Caco-2 (cell line): ENCODE results near the gene MSRB3. TPM values are rescaled to one million over a fixed set of nuclear protein-coding genes. Genes with fewer than 3 reads are reported as not detected.

Experiments
- BruUV-seq: library from RNA; stranded (reverse); fragments of 400-500 nt; replicated peaks from 2 replicates; lab custom pipeline; 2021; lab: Mats Ljungman, UMichigan
- CTCF ChIA-PET: fragments of 300-600 bp; sonication (Branson Sonifier 250); formaldehyde crosslinking; loops from one replicate; lab custom pipeline; 2022; ENCODE audit warnings: antibody characterized with exemption; lab: Charles Lee
- POLR2A ChIA-PET: fragments of 300-600 bp; sonication (Branson Sonifier 250); formaldehyde crosslinking; loops from one replicate; lab custom pipeline; 2022; ENCODE audit warnings: antibody characterized with exemption; lab: Charles Lee
- DNase-seq, 2 experiments: peaks; one replicate each; pipeline versions ENCODE4 v3.0.0 to v3.0.0-alpha.2; 2020 to 2022
- H3K27me3 ChIP-seq: replicated peaks from 2 replicates; pipeline ENCODE4 v1.6.0; 2011; ENCODE audit warnings: low read length; ENCODE audit not compliant: control insufficient read depth, insufficient read depth
- H3K36me3 ChIP-seq: 2 replicates; pipeline ENCODE4 v1.5.1; 2011; ENCODE audit warnings: low read length; ENCODE audit not compliant: control insufficient read depth, insufficient read depth
- H3K4me1 ChIP-seq: fragments of 250-450 bp; sonication (Bioruptor Pico); 2 replicates; pipeline ENCODE4 v1.5.1; 2020; ENCODE audit warnings: mild to moderate bottlenecking
- H3K4me3 ChIP-seq: 2 replicates; pipeline ENCODE4 v1.5.1; 2011; ENCODE audit warnings: low read depth, mild to moderate bottlenecking, control low read depth, low read length
- H3K9me3 ChIP-seq: fragments of 250-450 bp; sonication (Bioruptor Pico); 2 replicates; pipeline ENCODE4 v1.5.1; 2020; ENCODE audit warnings: mild to moderate bottlenecking, moderate library complexity
- H3K27ac Mint-ChIP-seq: one replicate; pipeline ENCODE4 v1.8.0; 2022; ENCODE audit warnings: mixed read lengths; ENCODE audit not compliant: unreplicated experiment
- H3K27me3 Mint-ChIP-seq: one replicate; pipeline ENCODE4 v1.8.0; 2022; ENCODE audit warnings: mixed read lengths; ENCODE audit not compliant: insufficient read depth, unreplicated experiment
- H3K36me3 Mint-ChIP-seq: one replicate; pipeline ENCODE4 v1.8.0; 2022; ENCODE audit warnings: mild to moderate bottlenecking, mixed read lengths; ENCODE audit not compliant: insufficient read depth, unreplicated experiment
- H3K4me1 Mint-ChIP-seq: one replicate; pipeline ENCODE4 v1.8.0; 2022; ENCODE audit warnings: low read depth, mixed read lengths; ENCODE audit not compliant: unreplicated experiment
- H3K4me3 Mint-ChIP-seq: one replicate; pipeline ENCODE4 v1.8.0; 2022; ENCODE audit warnings: mild to moderate bottlenecking, moderate library complexity, mixed read lengths; ENCODE audit not compliant: unreplicated experiment
- H3K9me3 Mint-ChIP-seq: one replicate; pipeline ENCODE4 v1.8.0; 2022; ENCODE audit warnings: mixed read lengths; ENCODE audit not compliant: unreplicated experiment
- intact Hi-C: fragments of 100-400 bp; cut with micrococcal nuclease; formaldehyde crosslinking; loops from one replicate; pipeline ENCODE4 v1.10.0; 2022; ENCODE audit not compliant: unreplicated experiment
- total RNA-seq: library from RNA; stranded (reverse); gene quantifications from 2 replicates; pipeline ENCODE4 v1.2.3, GENCODE V29; 2022
- TF ChIP-seq, protein P1 (sequence below), 2 experiments: fragments of 200-600 bp in 1 of 2; IDR thresholded peaks; 1 replicate in 1 of 2; 2 replicates in 1 of 2; pipeline versions ENCODE4 v1.5.1 to v1.8.0; 2011 to 2022; ENCODE audit warnings: antibody characterized with exemption in 1 of 2, control low read depth in 1 of 2, inconsistent platforms in 1 of 2, low read depth in 1 of 2, low read length in 1 of 2, mild to moderate bottlenecking in 1 of 2, moderate library complexity in 1 of 2; ENCODE audit not compliant: insufficient read depth in 1 of 2, severe bottlenecking in 1 of 2, unreplicated experiment in 1 of 2

The MSRB3 gene
- total RNA-seq, 1 experiment from 2014 or later: 7.7 TPM

DNA sequence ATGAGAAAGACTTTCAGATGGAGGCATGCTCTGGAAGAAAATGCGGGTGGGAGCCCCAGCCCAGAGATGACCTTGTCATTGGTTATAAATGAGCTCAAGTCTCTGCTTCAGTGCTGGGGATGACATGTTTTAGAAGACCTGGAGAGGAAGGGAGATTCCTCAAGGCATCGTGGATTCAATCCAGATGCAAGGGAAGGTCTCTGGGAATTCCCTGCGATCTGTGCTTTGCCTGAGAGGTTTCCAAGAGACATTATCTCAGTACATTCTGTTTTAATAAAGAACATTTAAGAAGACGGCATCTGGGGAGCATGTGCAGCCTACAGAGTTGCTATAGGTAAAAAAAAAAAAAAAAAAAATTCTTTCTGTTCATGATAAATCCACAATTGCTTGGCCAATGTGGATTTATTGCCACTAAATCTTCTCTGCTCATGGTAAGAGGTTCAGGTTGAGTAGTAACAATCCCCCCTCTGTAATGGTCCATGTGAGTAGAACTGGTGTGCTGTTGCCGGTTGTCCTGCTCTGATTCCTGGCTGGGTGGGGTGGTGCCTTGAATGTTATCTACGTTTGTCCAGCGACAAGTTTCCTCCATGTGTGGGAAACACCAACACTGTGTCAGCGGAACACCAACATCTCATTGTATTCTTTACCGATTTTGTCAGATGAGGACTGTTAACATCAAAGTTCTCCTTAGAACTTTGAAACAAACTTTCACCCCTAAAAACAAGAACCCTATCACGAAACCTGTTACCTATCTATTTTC is 230.0 kb downstream of the MSRB3 start:
- H3K36me3 Mint-ChIP-seq: no peaks in the 10 kb centered on the region
- BruUV-seq: no TSS peak
- ChIA-PET POLR2A (no interaction called here), CTCF (no interaction called here)
- TF ChIP-seq, protein P1, sequence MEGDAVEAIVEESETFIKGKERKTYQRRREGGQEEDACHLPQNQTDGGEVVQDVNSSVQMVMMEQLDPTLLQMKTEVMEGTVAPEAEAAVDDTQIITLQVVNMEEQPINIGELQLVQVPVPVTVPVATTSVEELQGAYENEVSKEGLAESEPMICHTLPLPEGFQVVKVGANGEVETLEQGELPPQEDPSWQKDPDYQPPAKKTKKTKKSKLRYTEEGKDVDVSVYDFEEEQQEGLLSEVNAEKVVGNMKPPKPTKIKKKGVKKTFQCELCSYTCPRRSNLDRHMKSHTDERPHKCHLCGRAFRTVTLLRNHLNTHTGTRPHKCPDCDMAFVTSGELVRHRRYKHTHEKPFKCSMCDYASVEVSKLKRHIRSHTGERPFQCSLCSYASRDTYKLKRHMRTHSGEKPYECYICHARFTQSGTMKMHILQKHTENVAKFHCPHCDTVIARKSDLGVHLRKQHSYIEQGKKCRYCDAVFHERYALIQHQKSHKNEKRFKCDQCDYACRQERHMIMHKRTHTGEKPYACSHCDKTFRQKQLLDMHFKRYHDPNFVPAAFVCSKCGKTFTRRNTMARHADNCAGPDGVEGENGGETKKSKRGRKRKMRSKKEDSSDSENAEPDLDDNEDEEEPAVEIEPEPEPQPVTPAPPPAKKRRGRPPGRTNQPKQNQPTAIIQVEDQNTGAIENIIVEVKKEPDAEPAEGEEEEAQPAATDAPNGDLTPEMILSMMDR (IDR thresholded peaks at IDR 0.05; ENCODE audit: insufficient read depth in 1 of 2, low read depth in 1 of 2, low read length in 1 of 2, severe bottlenecking in 1 of 2, unreplicated experiment in 1 of 2): no peak
- DNase-seq: no peak
- no peaks in the 10 kb centered on the region for H3K27me3 Mint-ChIP-seq
- Histone ChIP-seq H3K4me3 (no peak overlapping the region), H3K4me1 (peaks cover 5% of the 10 kb centered on the region; the same call in 1 of the 2 replicates), H3K36me3 (no peaks in the 10 kb centered on the region), H3K9me3 (no peaks in the 10 kb centered on the region), H3K27me3 (no peaks in the 10 kb centered on the region)
- intact Hi-C loops: no loop called here
- peaks cover 8% of the 10 kb centered on the region for H3K9me3 Mint-ChIP-seq
- H3K4me3 Mint-ChIP-seq: no peak overlapping the region
- no peaks in the 10 kb centered on the region for H3K4me1 Mint-ChIP-seq
- H3K27ac Mint-ChIP-seq: no peak overlapping the region

DNA sequence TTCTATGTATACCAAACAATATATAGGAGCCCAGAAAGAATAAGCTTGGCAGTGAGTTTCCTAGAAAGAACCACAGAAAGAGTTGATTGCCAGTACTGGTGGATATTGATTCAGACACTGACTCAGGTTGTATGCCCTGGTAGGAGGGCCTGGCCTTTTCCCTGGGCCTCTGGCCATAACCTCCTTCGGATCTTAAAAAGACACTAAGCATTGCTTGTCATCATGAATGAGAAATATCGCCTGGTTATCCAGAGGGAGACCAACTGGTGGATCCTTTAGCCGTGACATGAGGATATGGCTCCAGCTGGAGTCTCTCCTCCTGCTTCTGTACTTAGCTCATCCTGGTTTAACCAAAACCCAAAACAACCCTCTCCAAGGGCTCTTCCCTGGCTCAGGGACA is 231.5 kb downstream of the MSRB3 start:
- no peaks in the 10 kb centered on the region for H3K27me3 ChIP-seq
- Mint-ChIP-seq H3K27ac (no peak overlapping the region), H3K9me3 (peaks cover 8% of the 10 kb centered on the region), H3K36me3 (no peaks in the 10 kb centered on the region), H3K4me3 (no peak overlapping the region), H3K4me1 (no peaks in the 10 kb centered on the region), H3K27me3 (no peaks in the 10 kb centered on the region)
- H3K36me3 ChIP-seq: no peaks in the 10 kb centered on the region
- no peaks in the 10 kb centered on the region for H3K9me3 ChIP-seq
- TF ChIP-seq, protein P1 (IDR thresholded peaks at IDR 0.05; ENCODE audit: insufficient read depth in 1 of 2, low read depth in 1 of 2, low read length in 1 of 2, severe bottlenecking in 1 of 2, unreplicated experiment in 1 of 2): no peak
- no peak overlapping the region for H3K4me3 ChIP-seq
- intact Hi-C loops: no loop called here
- ChIA-PET POLR2A (no interaction called here), CTCF (no interaction called here)
- peaks cover 5% of the 10 kb centered on the region; the same call in 1 of the 2 replicates for H3K4me1 ChIP-seq
- DNase-seq: no peak
- no TSS peak for BruUV-seq

DNA sequence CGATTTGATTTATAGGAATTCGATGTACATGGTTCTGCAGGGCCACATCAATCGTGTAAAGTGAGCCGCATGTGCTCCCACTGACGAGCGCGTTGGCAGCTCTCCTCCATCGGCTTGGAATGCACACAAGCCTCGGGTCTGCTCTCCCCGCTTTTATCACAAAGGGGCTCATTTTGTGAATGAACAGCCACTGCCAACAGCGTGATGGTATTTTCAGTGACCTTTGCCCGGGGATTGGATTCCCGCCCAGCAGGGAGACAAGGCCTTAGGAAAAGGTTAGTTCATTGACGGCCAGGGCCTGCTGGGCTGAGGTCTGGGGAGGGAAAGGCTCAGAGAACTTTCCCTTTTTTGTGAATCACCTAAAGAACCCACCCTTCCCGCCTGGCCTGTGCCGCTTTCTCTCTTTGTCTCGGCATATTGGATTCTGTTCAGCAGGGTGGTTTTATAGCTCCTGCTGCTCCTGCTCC is 232.1 kb downstream of the MSRB3 start:
- Mint-ChIP-seq H3K27ac (no peak overlapping the region), H3K4me3 (no peak overlapping the region), H3K9me3 (peaks cover 8% of the 10 kb centered on the region), H3K36me3 (no peaks in the 10 kb centered on the region), H3K27me3 (no peaks in the 10 kb centered on the region), H3K4me1 (no peaks in the 10 kb centered on the region)
- ChIA-PET CTCF (interaction anchor here (0.7 kb wide), 1 partner anchor 183 kb away, joined by 3 read pairs; no protein-coding TSS in a partner anchor), POLR2A (no interaction called here)
- TF ChIP-seq, protein P1 (IDR thresholded peaks at IDR 0.05; ENCODE audit: insufficient read depth in 1 of 2, low read depth in 1 of 2, low read length in 1 of 2, severe bottlenecking in 1 of 2, unreplicated experiment in 1 of 2): no peak
- BruUV-seq: no TSS peak
- H3K36me3 ChIP-seq: no peaks in the 10 kb centered on the region
- no peak overlapping the region for H3K4me3 ChIP-seq
- DNase-seq: peak; percentile 16 to 49
- H3K4me1 ChIP-seq: peaks cover 5% of the 10 kb centered on the region; the same call in 1 of the 2 replicates
- intact Hi-C loops: no loop called here
- no peaks in the 10 kb centered on the region for H3K27me3 ChIP-seq
- H3K9me3 ChIP-seq: no peaks in the 10 kb centered on the region
